Measurements from ENCODE around the gene ARL3. TPM values are rescaled to one million over a fixed set of nuclear protein-coding genes. Genes with fewer than 3 reads are reported as not detected.

Gene ARL3
- total RNA-seq, 1 donor from 2014 or later = 18.2 TPM

- Histone ChIP-seq H4K20me1 (ENCODE audit: insufficient read depth, low read length) (peaks cover 98% of the 10 kb centered on the region), H3K79me2 (ENCODE audit: insufficient read depth, low read length) (peaks cover 97% of the 10 kb centered on the region), H3K4me3 (ENCODE audit: insufficient read depth, low read depth, low read length) (no peak overlapping the region), H3K27ac (ENCODE audit: low read depth, low read length) (no peak overlapping the region), H3K27me3 (ENCODE audit: insufficient read depth, low read length) (no peaks in the 10 kb centered on the region), H3K9me3 (ENCODE audit: insufficient read depth, low read depth, low read length) (no peaks in the 10 kb centered on the region), H3K9ac (ENCODE audit: low read length) (peak overlapping the region; percentile 23), H3K4me1 (ENCODE audit: insufficient read depth, low read length) (peaks cover 43% of the 10 kb centered on the region), H3K4me2 (ENCODE audit: low read length) (peak overlapping the region; percentile 93), H2AFZ (ENCODE audit: low read depth, low read length) (no peak overlapping the region), H3K36me3 (ENCODE audit: insufficient read depth, low read length) (peaks cover 18% of the 10 kb centered on the region)
- Mint-ChIP-seq H3K9me3 (ENCODE audit: unreplicated experiment) (no peaks in the 10 kb centered on the region), H3K4me3 (ENCODE audit: unreplicated experiment) (no peak overlapping the region), H3K27me3 (ENCODE audit: low read depth, unreplicated experiment) (no peaks in the 10 kb centered on the region), H3K36me3 (ENCODE audit: low read depth, unreplicated experiment) (peaks cover 13% of the 10 kb centered on the region), H3K4me1 (ENCODE audit: low read depth, unreplicated experiment) (peaks cover 48% of the 10 kb centered on the region), H3K27ac (ENCODE audit: unreplicated experiment) (no peak overlapping the region)
- no peak for TF ChIP-seq EZH2 (IDR thresholded peaks at IDR 0.05; ENCODE audit: insufficient read depth, low read length)
- no peak for TF ChIP-seq CTCF (IDR thresholded peaks at IDR 0.05; ENCODE audit: insufficient read depth, low read depth, low read length)
- DNase-seq (ENCODE audit: low read depth) (no peak), FAIRE-seq (no peak)
Observed at GRCh38 chr10:102649797-102650654, 64.2 kb downstream of the ARL3 start.

GRCh38 chr10:102648889-102649796 is 65.1 kb downstream of the ARL3 start:
- peaks cover 98% of the 10 kb centered on the region for H3K79me2 ChIP-seq (ENCODE audit: insufficient read depth, low read length)
- H3K9me3 Mint-ChIP-seq (ENCODE audit: unreplicated experiment) = no peaks in the 10 kb centered on the region
- peak overlapping the region; percentile 93 for H3K4me2 ChIP-seq (ENCODE audit: low read length)
- H3K9ac ChIP-seq (ENCODE audit: low read length) = peak overlapping the region; percentile 23
- DNase-seq (ENCODE audit: low read depth) (no peak), FAIRE-seq (no peak)
- no peak overlapping the region for H2AFZ ChIP-seq (ENCODE audit: low read depth, low read length)
- peak overlapping the region; percentile 78 for H3K4me3 Mint-ChIP-seq (ENCODE audit: unreplicated experiment)
- TF ChIP-seq EZH2 (IDR thresholded peaks at IDR 0.05; ENCODE audit: insufficient read depth, low read length) (no peak), CTCF (IDR thresholded peaks at IDR 0.05; ENCODE audit: insufficient read depth, low read depth, low read length) (no peak)
- peak overlapping the region; percentile 41 for H3K27ac Mint-ChIP-seq (ENCODE audit: unreplicated experiment)
- no peaks in the 10 kb centered on the region for H3K27me3 Mint-ChIP-seq (ENCODE audit: low read depth, unreplicated experiment)
- H3K36me3 Mint-ChIP-seq (ENCODE audit: low read depth, unreplicated experiment) = peaks cover 14% of the 10 kb centered on the region
- peaks cover 97% of the 10 kb centered on the region for H4K20me1 ChIP-seq (ENCODE audit: insufficient read depth, low read length)
- no peak overlapping the region for H3K4me3 ChIP-seq (ENCODE audit: insufficient read depth, low read depth, low read length)
- H3K36me3 ChIP-seq (ENCODE audit: insufficient read depth, low read length) = peaks cover 11% of the 10 kb centered on the region
- H3K4me1 ChIP-seq (ENCODE audit: insufficient read depth, low read length) = peaks cover 43% of the 10 kb centered on the region
- no peak overlapping the region for H3K27ac ChIP-seq (ENCODE audit: low read depth, low read length)
- H3K27me3 ChIP-seq (ENCODE audit: insufficient read depth, low read length) = no peaks in the 10 kb centered on the region
- H3K9me3 ChIP-seq (ENCODE audit: insufficient read depth, low read depth, low read length) = no peaks in the 10 kb centered on the region
- H3K4me1 Mint-ChIP-seq (ENCODE audit: low read depth, unreplicated experiment) = peaks cover 48% of the 10 kb centered on the region

All from astrocyte (in vitro differentiated cells and primary cell).